ENCODE results near the gene NCOA1. TPM values are rescaled to one million over a fixed set of nuclear protein-coding genes. Genes with fewer than 3 reads are reported as not detected.
"Not testable (repeated sequence)": the region's sequence is repeated elsewhere in the genome, so short reads cannot be mapped to it uniquely, and the experiment has no call there.

Gene NCOA1
- total and polyA plus RNA-seq, 2 experiments from 2014 or later: 32.5 to 51.7 TPM

DNA sequence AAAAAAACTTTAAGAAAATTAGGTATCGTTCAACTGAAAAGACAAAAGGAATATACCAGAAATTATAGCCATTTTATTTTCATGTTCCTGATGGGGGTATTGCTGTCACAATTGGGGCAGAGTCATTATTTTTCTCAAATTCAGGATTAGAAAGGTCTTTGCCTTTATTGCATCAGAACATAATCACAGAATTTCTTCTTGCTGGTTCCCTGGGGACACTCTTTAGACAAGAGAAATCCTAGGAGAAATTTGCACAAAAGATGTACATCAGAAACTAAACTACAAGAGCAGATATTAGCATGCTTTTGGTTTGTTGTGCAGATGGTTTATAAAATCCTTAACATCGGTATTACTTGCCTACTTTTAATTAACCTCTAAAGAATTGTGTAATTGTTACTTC, 103.2 kb downstream of the NCOA1 start:
- peaks cover 41% of the 10 kb centered on the region for H3K79me2 ChIP-seq
- no peak for TF ChIP-seq EZH2 (IDR thresholded peaks at IDR 0.05; ENCODE audit: borderline replicate concordance)
- TF ChIP-seq EZH2phosphoT487 (IDR thresholded peaks at IDR 0.05; ENCODE audit: low read depth, severe bottlenecking, unreplicated experiment): no peak
- no peak for TF ChIP-seq CTCF (IDR thresholded peaks at IDR 0.05; ENCODE audit: poor library complexity)
- H3K9me3 ChIP-seq (ENCODE audit: low read depth): no peaks in the 10 kb centered on the region
- peaks cover 1% of the 10 kb centered on the region for H3K4me1 ChIP-seq (ENCODE audit: insufficient read depth)
- H2AFZ ChIP-seq: no peak overlapping the region
- H3K4me2 ChIP-seq: no peak overlapping the region
- no peak for DNase-seq (ENCODE audit: low spot score)
- no peaks in the 10 kb centered on the region for H3K9me2 ChIP-seq (replicated peaks; ENCODE audit: insufficient read depth)
- WGBS (ENCODE audit: low lambda C conversion rate, missing lambda C conversion rate): 96% methylated on average over 2 of the region's 2 CpGs
- H3K27ac ChIP-seq: no peak overlapping the region
- H4K20me1 ChIP-seq (ENCODE audit: insufficient read depth, poor library complexity, severe bottlenecking): no peaks in the 10 kb centered on the region
- H3K27me3 ChIP-seq: no peaks in the 10 kb centered on the region
- H3K36me3 ChIP-seq (replicated peaks; ENCODE audit: insufficient read depth, low read depth): no peaks in the 10 kb centered on the region
- H3K4me3 ChIP-seq: no peak overlapping the region

- DNase-seq (ENCODE audit: low spot score): no peak
- Histone ChIP-seq H3K4me2 (no peak overlapping the region), H2AFZ (no peak overlapping the region)
Observed at GRCh38 chr2:24597181-24597870, 106.3 kb downstream of the NCOA1 start.

GRCh38 chr2:24600140-24600539, 109.1 kb downstream of the NCOA1 start:
- not testable (repeated sequence) for H3K27me3 ChIP-seq; H3K9me2 ChIP-seq (replicated peaks; ENCODE audit: insufficient read depth); H3K36me3 ChIP-seq (replicated peaks; ENCODE audit: insufficient read depth, low read depth); H4K20me1 ChIP-seq (ENCODE audit: insufficient read depth, poor library complexity, severe bottlenecking); DNase-seq (ENCODE audit: low spot score); H3K4me1 ChIP-seq (ENCODE audit: insufficient read depth); H2AFZ ChIP-seq; H3K4me3 ChIP-seq; H3K9me3 ChIP-seq (ENCODE audit: low read depth); H3K27ac ChIP-seq; H3K4me2 ChIP-seq
- WGBS (ENCODE audit: low lambda C conversion rate, missing lambda C conversion rate): over 99% methylated on average over 6 of the region's 6 CpGs
- peaks cover 33% of the 10 kb centered on the region for H3K79me2 ChIP-seq

More at GRCh38 chr2:24597181-24597870, 106.3 kb downstream of the NCOA1 start:
- Histone ChIP-seq H3K9me3 (ENCODE audit: low read depth) (no peaks in the 10 kb centered on the region), H3K27me3 (no peaks in the 10 kb centered on the region), H3K4me1 (ENCODE audit: insufficient read depth) (no peaks in the 10 kb centered on the region), H4K20me1 (ENCODE audit: insufficient read depth, poor library complexity, severe bottlenecking) (no peaks in the 10 kb centered on the region), H3K4me3 (no peak overlapping the region), H3K36me3 (replicated peaks; ENCODE audit: insufficient read depth, low read depth) (no peaks in the 10 kb centered on the region), H3K27ac (no peak overlapping the region), H3K9me2 (replicated peaks; ENCODE audit: insufficient read depth) (no peaks in the 10 kb centered on the region), H3K79me2 (peaks cover 35% of the 10 kb centered on the region)
- TF ChIP-seq EZH2 (IDR thresholded peaks at IDR 0.05; ENCODE audit: borderline replicate concordance): no peak
- no peak for TF ChIP-seq EZH2phosphoT487 (IDR thresholded peaks at IDR 0.05; ENCODE audit: low read depth, severe bottlenecking, unreplicated experiment)
- no peak for TF ChIP-seq CTCF (IDR thresholded peaks at IDR 0.05; ENCODE audit: poor library complexity)
- 86% methylated on average over 1 of the region's 2 CpGs for WGBS (ENCODE audit: low lambda C conversion rate, missing lambda C conversion rate)

- DNase-seq (ENCODE audit: low spot score): no peak
- peaks cover 4% of the 10 kb centered on the region for H3K9me3 ChIP-seq (ENCODE audit: low read depth)
- peaks cover 79% of the 10 kb centered on the region for H3K79me2 ChIP-seq
- no peaks in the 10 kb centered on the region for H3K27me3 ChIP-seq
- no peaks in the 10 kb centered on the region for H3K4me1 ChIP-seq (ENCODE audit: insufficient read depth)
- H3K27ac ChIP-seq: no peak overlapping the region
- H3K4me2 ChIP-seq: no peak overlapping the region
- TF ChIP-seq EZH2 (IDR thresholded peaks at IDR 0.05; ENCODE audit: borderline replicate concordance): no peak
- TF ChIP-seq CTCF (IDR thresholded peaks at IDR 0.05; ENCODE audit: poor library complexity): no peak
- TF ChIP-seq EZH2phosphoT487 (IDR thresholded peaks at IDR 0.05; ENCODE audit: low read depth, severe bottlenecking, unreplicated experiment): no peak
- WGBS (ENCODE audit: low lambda C conversion rate, missing lambda C conversion rate): 97% methylated on average over 3 of the region's 3 CpGs
- no peak overlapping the region for H3K4me3 ChIP-seq
- no peaks in the 10 kb centered on the region for H3K9me2 ChIP-seq (replicated peaks; ENCODE audit: insufficient read depth)
- H2AFZ ChIP-seq: no peak overlapping the region
- no peaks in the 10 kb centered on the region for H3K36me3 ChIP-seq (replicated peaks; ENCODE audit: insufficient read depth, low read depth)
- H4K20me1 ChIP-seq (ENCODE audit: insufficient read depth, poor library complexity, severe bottlenecking): no peaks in the 10 kb centered on the region
Observed at GRCh38 chr2:24611631-24612030, 120.6 kb downstream of the NCOA1 start.
